Measurements from ENCODE around the gene PSTPIP2.

DNA sequence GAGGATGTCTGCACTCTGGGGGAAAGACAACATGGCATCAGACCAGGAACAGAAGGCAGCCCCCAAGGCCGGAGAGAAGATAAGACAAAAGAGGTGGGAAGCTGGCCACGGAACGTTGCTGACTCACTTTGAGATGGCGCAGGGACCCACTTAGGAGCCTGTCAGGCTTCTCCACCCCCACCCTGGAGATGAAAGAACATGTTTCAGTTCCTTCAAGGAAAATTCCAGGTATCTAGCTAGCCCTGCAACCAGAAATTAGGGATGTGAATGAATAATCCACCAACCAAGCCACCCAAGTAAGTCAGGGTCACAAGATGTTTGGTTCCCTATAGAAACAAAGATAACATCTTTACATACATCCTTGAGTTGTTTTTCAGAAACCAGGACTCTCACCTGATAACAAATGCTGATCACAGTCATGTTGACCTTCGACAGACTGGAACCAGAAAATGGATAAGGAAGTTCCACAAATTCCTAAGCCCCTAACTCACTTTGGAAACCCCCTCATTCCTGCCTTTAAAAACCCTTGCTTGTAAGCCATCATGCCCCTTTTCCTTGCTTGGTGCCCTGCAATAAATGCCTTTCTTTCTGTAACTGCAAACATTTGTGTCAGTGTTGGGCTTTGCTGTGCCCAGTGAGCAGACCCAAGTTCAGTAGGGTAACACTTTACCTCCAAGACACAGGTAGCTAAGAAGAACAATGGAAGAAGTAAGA is 31.9 kb downstream of the PSTPIP2 start:
- TF ChIP-seq TAF1 (IDR thresholded peaks at IDR 0.05; ENCODE audit: borderline replicate concordance, insufficient read depth, low read length), result no peak
- no peak for TF ChIP-seq SIN3A (IDR thresholded peaks at IDR 0.05; ENCODE audit: borderline replicate concordance, insufficient read depth, low read length)
- no peak for TF ChIP-seq POLR2AphosphoS5 (IDR thresholded peaks at IDR 0.05; ENCODE audit: low read depth, low read length)
- TF ChIP-seq, protein P1, sequence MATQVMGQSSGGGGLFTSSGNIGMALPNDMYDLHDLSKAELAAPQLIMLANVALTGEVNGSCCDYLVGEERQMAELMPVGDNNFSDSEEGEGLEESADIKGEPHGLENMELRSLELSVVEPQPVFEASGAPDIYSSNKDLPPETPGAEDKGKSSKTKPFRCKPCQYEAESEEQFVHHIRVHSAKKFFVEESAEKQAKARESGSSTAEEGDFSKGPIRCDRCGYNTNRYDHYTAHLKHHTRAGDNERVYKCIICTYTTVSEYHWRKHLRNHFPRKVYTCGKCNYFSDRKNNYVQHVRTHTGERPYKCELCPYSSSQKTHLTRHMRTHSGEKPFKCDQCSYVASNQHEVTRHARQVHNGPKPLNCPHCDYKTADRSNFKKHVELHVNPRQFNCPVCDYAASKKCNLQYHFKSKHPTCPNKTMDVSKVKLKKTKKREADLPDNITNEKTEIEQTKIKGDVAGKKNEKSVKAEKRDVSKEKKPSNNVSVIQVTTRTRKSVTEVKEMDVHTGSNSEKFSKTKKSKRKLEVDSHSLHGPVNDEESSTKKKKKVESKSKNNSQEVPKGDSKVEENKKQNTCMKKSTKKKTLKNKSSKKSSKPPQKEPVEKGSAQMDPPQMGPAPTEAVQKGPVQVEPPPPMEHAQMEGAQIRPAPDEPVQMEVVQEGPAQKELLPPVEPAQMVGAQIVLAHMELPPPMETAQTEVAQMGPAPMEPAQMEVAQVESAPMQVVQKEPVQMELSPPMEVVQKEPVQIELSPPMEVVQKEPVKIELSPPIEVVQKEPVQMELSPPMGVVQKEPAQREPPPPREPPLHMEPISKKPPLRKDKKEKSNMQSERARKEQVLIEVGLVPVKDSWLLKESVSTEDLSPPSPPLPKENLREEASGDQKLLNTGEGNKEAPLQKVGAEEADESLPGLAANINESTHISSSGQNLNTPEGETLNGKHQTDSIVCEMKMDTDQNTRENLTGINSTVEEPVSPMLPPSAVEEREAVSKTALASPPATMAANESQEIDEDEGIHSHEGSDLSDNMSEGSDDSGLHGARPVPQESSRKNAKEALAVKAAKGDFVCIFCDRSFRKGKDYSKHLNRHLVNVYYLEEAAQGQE (IDR thresholded peaks at IDR 0.05; ENCODE audit: insufficient read depth in 1 of 2, low read depth in 2 of 2, low read length in 2 of 2), result no peak
- TF ChIP-seq FOXP2 (optimal IDR thresholded peaks at IDR 0.05; ENCODE audit: borderline replicate concordance, extremely low read depth, extremely low read length, insufficient read depth), result no peak
